Uterus (tissue), 4 donors: Measurements from ENCODE around the gene CLMN. TPM values are rescaled to one million over a fixed set of nuclear protein-coding genes. Genes with fewer than 3 reads are reported as not detected.

ENCODE experiments used
- DNase-seq, 2 donors: peaks; one replicate each; pipeline ENCODE4 v3.0.0-alpha.2; 2019 to 2020
- H3K27ac ChIP-seq, 2 donors: fragments of 200-600 bp; sonication (generic); 1 replicate in 1 of 2; 2 replicates in 1 of 2; pipeline ENCODE4 v1.5.1; 2016 to 2018
- H3K27me3 ChIP-seq, 2 donors: fragments of 200-600 bp; sonication (generic); one replicate each; pipeline ENCODE4 v1.5.1; 2018 to 2019; ENCODE audit warnings: control low read depth in 1 of 2
- H3K36me3 ChIP-seq, 2 donors: fragments of 200-600 bp; sonication (generic); one replicate each; pipeline ENCODE4 v1.5.1; 2019; ENCODE audit warnings: control low read depth in 1 of 2
- H3K4me1 ChIP-seq, 2 donors: fragments of 200-600 bp; sonication (generic); one replicate each; pipeline ENCODE4 v1.5.1; 2018 to 2019; ENCODE audit warnings: control low read depth in 1 of 2
- H3K4me3 ChIP-seq, 2 donors: fragments of 200-600 bp; sonication (generic); 1 replicate in 1 of 2; 2 replicates in 1 of 2; pipeline ENCODE4 v1.5.1; 2018 to 2019; ENCODE audit warnings: mild to moderate bottlenecking in 1 of 2
- H3K9me3 ChIP-seq, 2 donors: fragments of 200-600 bp; sonication (generic); one replicate each; pipeline ENCODE4 v1.5.1; 2019; ENCODE audit warnings: control low read depth in 1 of 2
- POLR2A ChIP-seq, 2 donors: fragments of 450-650 bp; IDR thresholded peaks; one replicate each; pipeline ENCODE4 v1.6.1; 2016; ENCODE audit warnings: antibody characterized with exemption in 2 of 2, mild to moderate bottlenecking in 1 of 2, moderate library complexity in 1 of 2
- intact Hi-C: fragments of 100-400 bp; cut with DNase I; formaldehyde crosslinking; loops from one replicate; pipeline ENCODE4 v1.15.1; 2023; ENCODE audit warnings: low total_unique reads
- total RNA-seq, 4 donors: library from RNA; depleted of rRNA in 3 of 4; stranded (reverse); fragments of >200 nt in 3 of 4; gene quantifications; one replicate each; pipeline versions ENCODE4 v1.1.0 to v1.2.4, GENCODE V29; 2014 to 2023
- TF ChIP-seq, protein P1 (sequence below), 4 experiments: fragments of 200-600 bp in 2 of 4; fragments of 450-650 bp in 2 of 4; sonication (generic) in 2 of 4; IDR thresholded peaks; one replicate each; pipeline ENCODE4 v1.5.1; 2016 to 2019; ENCODE audit warnings: antibody characterized with exemption in 4 of 4, mild to moderate bottlenecking in 2 of 4, moderate library complexity in 1 of 4
- donor health status: DM: yes; HTN: yes; CAD: no.

CLMN gene
- total RNA-seq, 4 donors from 2014 or later: 5.0 to 55.0 (median 12.4) TPM

DNA sequence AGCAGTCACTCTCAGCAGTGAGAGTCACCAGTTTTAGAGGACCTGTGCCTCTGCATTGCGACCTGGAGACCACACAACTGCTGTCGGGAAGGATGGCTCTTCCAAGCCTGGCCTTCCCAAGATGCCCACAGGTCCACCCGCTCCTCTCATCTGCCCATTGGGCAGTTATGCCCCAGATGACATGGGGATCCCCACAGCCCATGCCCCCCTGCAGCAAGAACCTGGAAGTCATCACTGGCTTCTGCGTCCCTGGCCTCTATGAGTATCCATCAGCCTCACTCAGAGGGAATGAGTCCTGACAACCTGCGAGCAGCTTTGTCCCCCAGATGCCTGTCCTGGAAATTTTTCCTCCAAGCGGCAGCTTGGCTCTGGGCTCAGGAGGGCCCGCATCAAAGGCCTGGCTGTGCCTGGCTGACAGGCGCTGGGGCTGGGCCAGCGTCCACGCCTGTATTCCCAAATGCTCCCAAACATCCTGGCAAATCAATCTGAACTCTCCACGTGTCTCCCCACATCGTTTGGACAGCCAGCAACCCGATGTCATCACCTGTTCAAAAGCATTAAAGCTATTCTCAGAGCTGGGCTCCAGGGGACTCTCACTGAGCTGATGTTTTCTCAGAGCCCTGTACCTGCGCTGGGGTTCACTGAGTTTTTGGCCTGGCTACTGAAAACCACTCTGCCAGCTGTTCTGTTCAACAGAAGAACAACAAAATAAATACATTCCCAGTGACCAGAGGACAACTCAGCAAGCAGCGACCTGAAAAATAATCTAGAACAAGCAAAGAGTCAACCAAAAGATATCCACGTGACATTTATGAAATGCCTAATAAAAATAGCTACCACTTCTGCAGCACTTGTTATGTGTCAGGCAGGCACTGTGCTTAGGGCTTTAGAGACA is 57.8 kb downstream of the CLMN start:
- no peak overlapping the region for H3K27ac ChIP-seq
- H3K27me3 ChIP-seq: no peaks in the 10 kb centered on the region
- H3K4me3 ChIP-seq: no peak overlapping the region
- no peak for DNase-seq
- no peaks in the 10 kb centered on the region for H3K36me3 ChIP-seq
- TF ChIP-seq, protein P1, sequence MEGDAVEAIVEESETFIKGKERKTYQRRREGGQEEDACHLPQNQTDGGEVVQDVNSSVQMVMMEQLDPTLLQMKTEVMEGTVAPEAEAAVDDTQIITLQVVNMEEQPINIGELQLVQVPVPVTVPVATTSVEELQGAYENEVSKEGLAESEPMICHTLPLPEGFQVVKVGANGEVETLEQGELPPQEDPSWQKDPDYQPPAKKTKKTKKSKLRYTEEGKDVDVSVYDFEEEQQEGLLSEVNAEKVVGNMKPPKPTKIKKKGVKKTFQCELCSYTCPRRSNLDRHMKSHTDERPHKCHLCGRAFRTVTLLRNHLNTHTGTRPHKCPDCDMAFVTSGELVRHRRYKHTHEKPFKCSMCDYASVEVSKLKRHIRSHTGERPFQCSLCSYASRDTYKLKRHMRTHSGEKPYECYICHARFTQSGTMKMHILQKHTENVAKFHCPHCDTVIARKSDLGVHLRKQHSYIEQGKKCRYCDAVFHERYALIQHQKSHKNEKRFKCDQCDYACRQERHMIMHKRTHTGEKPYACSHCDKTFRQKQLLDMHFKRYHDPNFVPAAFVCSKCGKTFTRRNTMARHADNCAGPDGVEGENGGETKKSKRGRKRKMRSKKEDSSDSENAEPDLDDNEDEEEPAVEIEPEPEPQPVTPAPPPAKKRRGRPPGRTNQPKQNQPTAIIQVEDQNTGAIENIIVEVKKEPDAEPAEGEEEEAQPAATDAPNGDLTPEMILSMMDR (IDR thresholded peaks at IDR 0.05): no peak
- TF ChIP-seq POLR2A (IDR thresholded peaks at IDR 0.05): no peak
- intact Hi-C loops: no loop called here
- H3K9me3 ChIP-seq: no peaks in the 10 kb centered on the region
- H3K4me1 ChIP-seq: no peaks in the 10 kb centered on the region

DNA sequence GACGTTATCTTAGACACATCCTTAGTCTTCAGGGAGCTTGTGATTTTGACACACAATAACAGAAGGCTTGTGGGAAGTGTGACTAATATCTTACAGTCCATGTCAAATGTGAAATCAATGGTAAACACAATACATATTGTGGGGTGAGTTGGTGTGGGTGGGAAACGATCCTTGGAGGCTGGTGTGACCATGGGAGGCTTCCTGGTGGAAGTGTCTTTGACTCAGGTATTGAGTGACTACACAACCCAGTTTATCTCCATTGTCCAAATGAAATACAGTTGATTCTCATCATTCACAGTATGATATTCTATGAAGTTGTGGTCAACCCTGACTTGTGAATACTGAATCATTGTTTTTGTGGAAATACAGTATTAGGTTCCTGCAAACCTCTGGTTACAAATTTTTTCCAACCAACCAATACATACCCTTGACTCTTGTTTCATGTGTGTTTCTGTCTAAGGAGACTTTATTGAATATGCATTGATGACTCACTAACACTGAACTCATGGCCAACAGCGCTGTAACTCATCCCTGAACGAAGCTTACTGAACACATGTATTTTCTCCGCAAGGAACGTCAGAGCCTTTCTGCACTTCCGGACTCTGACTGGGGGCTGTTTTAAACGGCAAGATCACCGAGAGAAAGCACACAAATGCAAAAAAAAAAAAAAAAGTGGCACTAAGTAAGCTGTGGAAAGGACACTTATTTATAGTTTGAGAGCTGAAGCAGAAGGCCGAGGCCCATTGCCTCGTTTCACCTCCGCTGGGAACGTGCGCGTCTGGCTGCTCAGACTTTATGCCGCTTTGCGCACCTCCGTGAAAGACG is 59.0 kb downstream of the CLMN start:
- intact Hi-C loops: no loop called here
- no peaks in the 10 kb centered on the region for H3K4me1 ChIP-seq
- DNase-seq: no peak

DNA sequence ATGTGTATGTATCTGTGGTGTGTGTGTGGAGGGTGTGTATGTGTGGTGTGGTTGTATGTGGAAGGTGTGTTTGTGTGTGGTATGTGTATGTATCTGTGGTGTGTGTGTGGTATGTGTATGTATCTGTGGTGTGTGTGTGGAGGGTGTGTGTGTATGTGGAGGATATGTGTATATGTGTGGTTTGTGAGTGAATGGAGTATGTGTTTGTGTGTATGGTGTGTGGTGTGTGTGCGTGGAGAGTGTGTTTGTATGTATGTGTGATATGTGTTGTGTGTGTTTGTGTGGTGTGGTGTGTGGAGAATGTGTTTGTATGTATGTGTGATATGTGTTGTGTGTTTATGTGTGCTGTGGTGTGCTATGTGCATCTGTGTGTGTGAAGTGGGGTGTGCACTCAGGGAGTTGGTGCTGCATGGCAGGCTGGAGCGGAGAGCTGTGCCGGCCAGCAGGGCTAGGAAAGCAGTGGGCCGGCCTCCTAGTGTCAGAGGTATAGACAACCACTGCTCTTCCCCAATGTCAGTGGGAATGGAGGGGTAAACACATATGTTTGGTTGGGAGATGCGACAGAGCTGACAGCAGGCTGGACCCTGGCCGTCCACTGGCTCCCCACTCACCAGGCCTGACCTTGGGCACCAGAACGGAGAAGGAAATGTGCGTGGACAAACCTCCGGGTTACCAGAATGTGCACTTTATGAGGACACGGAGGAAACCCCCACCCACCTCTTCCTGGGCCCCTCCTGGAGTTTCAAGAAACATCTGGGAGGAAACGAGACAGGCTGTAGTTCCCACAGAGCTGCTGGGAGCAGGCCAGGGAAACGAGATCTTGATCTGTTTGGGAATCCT is 60.7 kb downstream of the CLMN start:
- no peak overlapping the region for H3K27ac ChIP-seq
- H3K36me3 ChIP-seq: no peaks in the 10 kb centered on the region
- H3K4me3 ChIP-seq: no peak overlapping the region
- TF ChIP-seq POLR2A (IDR thresholded peaks at IDR 0.05): no peak
- TF ChIP-seq, protein P1 (IDR thresholded peaks at IDR 0.05): no peak
- H3K4me1 ChIP-seq: no peaks in the 10 kb centered on the region
- no peaks in the 10 kb centered on the region for H3K9me3 ChIP-seq
- DNase-seq: no peak
- intact Hi-C loops: no loop called here
- no peaks in the 10 kb centered on the region for H3K27me3 ChIP-seq

More for the DNA sequence above, 59.0 kb downstream of the CLMN start:
- no peaks in the 10 kb centered on the region for H3K27me3 ChIP-seq
- no peak overlapping the region for H3K27ac ChIP-seq
- TF ChIP-seq POLR2A (IDR thresholded peaks at IDR 0.05): no peak
- TF ChIP-seq, protein P1 (IDR thresholded peaks at IDR 0.05): no peak
- no peaks in the 10 kb centered on the region for H3K36me3 ChIP-seq
- no peak overlapping the region for H3K4me3 ChIP-seq
- no peaks in the 10 kb centered on the region for H3K9me3 ChIP-seq

DNA sequence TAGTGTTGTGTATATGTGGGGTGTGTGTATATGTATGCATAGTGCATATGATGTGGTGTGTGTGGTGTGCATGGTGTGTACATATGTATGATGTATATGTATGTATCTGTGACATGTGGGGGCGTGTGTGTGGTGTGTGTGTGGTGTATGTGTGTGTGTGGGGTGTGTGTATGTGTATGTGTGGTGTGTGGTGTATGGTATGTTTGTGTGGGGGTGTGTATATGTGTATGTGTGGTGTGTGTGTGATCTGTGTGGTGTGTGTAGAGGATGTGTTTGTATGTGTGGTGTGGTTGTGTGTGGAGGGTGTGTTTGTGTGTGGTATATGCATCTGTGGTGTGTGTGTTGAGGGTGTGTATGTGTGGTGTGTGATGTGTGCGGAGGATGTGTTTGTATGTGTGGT is 61.6 kb downstream of the CLMN start:
- Histone ChIP-seq H3K4me1 (no peaks in the 10 kb centered on the region), H3K27me3 (no peaks in the 10 kb centered on the region), H3K36me3 (no peaks in the 10 kb centered on the region), H3K4me3 (no peak overlapping the region), H3K9me3 (no peaks in the 10 kb centered on the region), H3K27ac (no peak overlapping the region)
- intact Hi-C loops: no loop called here
- TF ChIP-seq, protein P1 (IDR thresholded peaks at IDR 0.05): no peak
- no peak for TF ChIP-seq POLR2A (IDR thresholded peaks at IDR 0.05)
- DNase-seq: no peak
